PC-3 (cell line): ENCODE results near the gene NAA38. TPM values are rescaled to one million over a fixed set of nuclear protein-coding genes. Genes with fewer than 3 reads are reported as not detected.
"Not testable (repeated sequence)": the region's sequence is repeated elsewhere in the genome, so short reads cannot be mapped to it uniquely, and the experiment has no call there.

Experiments used
- ATAC-seq: fragments of 200-7000 bp; cut with Tn5 transposase; 2 replicates; pipeline ENCODE4 v1.9.1; 2020; ENCODE audit warnings: mild to moderate bottlenecking, moderate library complexity
- BruUV-seq: library from RNA; stranded (reverse); fragments of 400-500 nt; replicated peaks from 2 replicates; lab custom pipeline; 2021; lab: Mats Ljungman, UMichigan
- CTCF ChIA-PET: fragments of 300-600 bp; sonication (Branson Sonifier 250); formaldehyde crosslinking; loops from one replicate; lab custom pipeline; 2022; ENCODE audit warnings: antibody characterized with exemption; lab: Charles Lee
- POLR2A ChIA-PET: fragments of 300-600 bp; sonication (Branson Sonifier 250); formaldehyde crosslinking; loops from one replicate; lab custom pipeline; 2022; ENCODE audit warnings: antibody characterized with exemption; ENCODE audit not compliant: unreplicated experiment; lab: Charles Lee
- DNase-seq: peaks from one replicate; pipeline ENCODE4 v3.0.0-alpha.2; 2015
- H2AFZ ChIP-seq: fragments of 300-600 bp; sonication (generic); 2 replicates; pipeline ENCODE4 v1.6.0; 2016; ENCODE audit warnings: antibody characterized with exemption, low read length
- H3F3A ChIP-seq: fragments of 300-600 bp; sonication (generic); one replicate; pipeline ENCODE4 v1.6.0; 2017; ENCODE audit warnings: antibody characterized with exemption, low read length, control low read depth, mild to moderate bottlenecking; ENCODE audit not compliant: unreplicated experiment
- H3K27ac ChIP-seq: fragments of 300-600 bp; sonication (generic); 2 replicates; pipeline ENCODE4 v1.5.1; 2016; ENCODE audit warnings: mild to moderate bottlenecking, low read length
- H3K27me3 ChIP-seq: fragments of 300-600 bp; sonication (generic); 2 replicates; pipeline ENCODE4 v1.6.1; 2016; ENCODE audit warnings: low read length, mixed read lengths
- H3K36me3 ChIP-seq: fragments of 300-600 bp; sonication (generic); 2 replicates; pipeline ENCODE4 v1.6.1; 2016; ENCODE audit warnings: low read depth, mixed run types, low read length, mixed read lengths
- H3K4me1 ChIP-seq: fragments of 300-600 bp; sonication (generic); 2 replicates; pipeline ENCODE4 v1.5.1; 2016; ENCODE audit warnings: low read length; ENCODE audit not compliant: insufficient read depth
- H3K4me2 ChIP-seq: fragments of 300-600 bp; sonication (generic); 2 replicates; pipeline ENCODE4 v1.6.0; 2016; ENCODE audit warnings: low read length
- H3K4me3 ChIP-seq: fragments of 300-600 bp; sonication (generic); 2 replicates; pipeline ENCODE4 v1.5.1; 2016; ENCODE audit warnings: mild to moderate bottlenecking, low read length, mixed read lengths
- H3K79me2 ChIP-seq: fragments of 300-600 bp; sonication (generic); 2 replicates; pipeline ENCODE4 v1.6.1; 2017; ENCODE audit warnings: low read length, mixed read lengths
- H3K9ac ChIP-seq: fragments of 300-600 bp; sonication (generic); 2 replicates; pipeline ENCODE4 v1.6.0; 2016; ENCODE audit warnings: mild to moderate bottlenecking, low read length
- H3K9me2 ChIP-seq: fragments of 300-600 bp; sonication (generic); replicated peaks from 2 replicates; pipeline ENCODE4 v1.6.1; 2016; ENCODE audit warnings: mixed run types, low read length, mixed read lengths
- H3K9me3 ChIP-seq: fragments of 300-600 bp; sonication (generic); 2 replicates; pipeline ENCODE4 v1.6.1; 2016; ENCODE audit warnings: low read length, mixed read lengths
- H4K20me1 ChIP-seq: fragments of 300-600 bp; sonication (generic); 2 replicates; pipeline ENCODE4 v1.6.1; 2016; ENCODE audit warnings: low read length, mixed read lengths
- CTCF ChIP-seq: fragments of 300-600 bp; sonication (generic); conservative IDR thresholded peaks from 2 replicates; pipeline ENCODE4 v1.5.1; 2017; ENCODE audit warnings: antibody characterized with exemption, low read depth, mild to moderate bottlenecking, low read length
- EZH2 ChIP-seq: fragments of 300-600 bp; sonication (generic); IDR thresholded peaks from one replicate; pipeline ENCODE4 v1.6.1; 2017; ENCODE audit warnings: antibody characterized with exemption, mild to moderate bottlenecking, low read length; ENCODE audit not compliant: unreplicated experiment
- EZH2phosphoT487 ChIP-seq: fragments of 300-600 bp; sonication (generic); IDR thresholded peaks from 2 replicates; pipeline ENCODE4 v1.6.1; 2018; ENCODE audit warnings: mild to moderate bottlenecking, antibody characterized with exemption, low read length, borderline replicate concordance
- intact Hi-C: fragments of 100-400 bp; cut with micrococcal nuclease; formaldehyde crosslinking; loops from 2 replicates; pipeline ENCODE4 v1.9.0; 2023
- total RNA-seq: library from RNA; depleted of rRNA; stranded (reverse); fragments of >200 nt; gene quantifications from 2 replicates; pipeline ENCODE4 v1.2.3, GENCODE V29; 2014

Gene NAA38
- total RNA-seq, 1 experiment from 2014 or later: 403 TPM

- TF ChIP-seq EZH2 (no peak), CTCF (no peak), EZH2phosphoT487 (no peak)
- Histone ChIP-seq H3K36me3 (no peaks in the 10 kb centered on the region), H3K9ac (no peak overlapping the region), H3K4me2 (no peak overlapping the region), H3K9me3 (no peaks in the 10 kb centered on the region), H3K4me3 (no peak overlapping the region), H3F3A (no peaks in the 10 kb centered on the region), H3K4me1 (no peaks in the 10 kb centered on the region), H3K9me2 (no peaks in the 10 kb centered on the region), H2AFZ (no peak overlapping the region), H3K27ac (no peak overlapping the region), H3K27me3 (no peaks in the 10 kb centered on the region), H4K20me1 (no peaks in the 10 kb centered on the region), H3K79me2 (no peaks in the 10 kb centered on the region)
- DNase-seq (no peak), ATAC-seq (no peak)
- ChIA-PET CTCF (no interaction called here), POLR2A (no interaction called here)
- intact Hi-C loops: no loop called here
- no TSS peak for BruUV-seq
Measured at GRCh38 chr17:7873051-7873450, 15.7 kb upstream of the NAA38 start.

- Histone ChIP-seq H3F3A (no peaks in the 10 kb centered on the region), H3K79me2 (no peaks in the 10 kb centered on the region), H4K20me1 (no peaks in the 10 kb centered on the region), H3K4me1 (peaks cover 1% of the 10 kb centered on the region; the same call in 1 of the 2 replicates), H2AFZ (no peak overlapping the region), H3K9ac (no peak overlapping the region), H3K27ac (no peak overlapping the region), H3K36me3 (0 out of 2 replicates have a peak, but pooled peaks cover 4% of the 10 kb centered on the region), H3K4me3 (no peak overlapping the region), H3K27me3 (no peaks in the 10 kb centered on the region), H3K9me2 (no peaks in the 10 kb centered on the region), H3K9me3 (no peaks in the 10 kb centered on the region), H3K4me2 (no peak overlapping the region)
- no TSS peak for BruUV-seq
- DNase-seq (no peak), ATAC-seq (no peak)
- intact Hi-C loops: no loop called here
- no peak for TF ChIP-seq CTCF
- TF ChIP-seq EZH2: no peak
- no peak for TF ChIP-seq EZH2phosphoT487
- CTCF ChIA-PET: no interaction called here
- POLR2A ChIA-PET: no interaction called here
Measured at GRCh38 chr17:7867881-7868329, 10.5 kb upstream of the NAA38 start.

- ChIA-PET CTCF (no interaction called here), POLR2A (no interaction called here)
- Histone ChIP-seq H3K4me2 (no peak overlapping the region), H4K20me1 (no peaks in the 10 kb centered on the region), H3K79me2 (peaks cover 9% of the 10 kb centered on the region), H3K9me3 (no peaks in the 10 kb centered on the region), H3K36me3 (peaks cover 4% of the 10 kb centered on the region; the same call in 1 of the 2 replicates), H3K9ac (no peak overlapping the region), H3K27me3 (no peaks in the 10 kb centered on the region), H3K4me3 (no peak overlapping the region), H3F3A (no peaks in the 10 kb centered on the region), H3K4me1 (peaks cover 4% of the 10 kb centered on the region; the same call in 1 of the 2 replicates), H3K9me2 (no peaks in the 10 kb centered on the region), H2AFZ (no peak overlapping the region), H3K27ac (no peak overlapping the region)
- no peak for ATAC-seq
- BruUV-seq: no TSS peak
- intact Hi-C loops: no loop called here
- TF ChIP-seq CTCF: no peak
- TF ChIP-seq EZH2: no peak
- TF ChIP-seq EZH2phosphoT487: no peak
- DNase-seq: no peak
Measured at GRCh38 chr17:7864995-7865650, 7.8 kb upstream of the NAA38 start.

- CTCF ChIA-PET, H3K27ac ChIP-seq, H3K9ac ChIP-seq, H3K9me2 ChIP-seq, H3K4me3 ChIP-seq, H3F3A ChIP-seq, H4K20me1 ChIP-seq, H3K4me2 ChIP-seq, H3K36me3 ChIP-seq, ATAC-seq, H3K27me3 ChIP-seq, H3K9me3 ChIP-seq, DNase-seq, intact Hi-C loops, H3K4me1 ChIP-seq, POLR2A ChIA-PET, BruUV-seq, H2AFZ ChIP-seq: not testable (repeated sequence)
- peaks cover 17% of the 10 kb centered on the region for H3K79me2 ChIP-seq
Measured at GRCh38 chr17:7864384-7864783, 7.0 kb upstream of the NAA38 start.
